SHP77 treated with DMSO at 0.1 percent for 48 hours (cell line): ENCODE results near the gene SOX11.

Source experiments
- DNase-seq: peaks from one replicate; lab custom pipeline; 2025; lab: John Stamatoyannopoulos, UW

Gene SOX11

DNA sequence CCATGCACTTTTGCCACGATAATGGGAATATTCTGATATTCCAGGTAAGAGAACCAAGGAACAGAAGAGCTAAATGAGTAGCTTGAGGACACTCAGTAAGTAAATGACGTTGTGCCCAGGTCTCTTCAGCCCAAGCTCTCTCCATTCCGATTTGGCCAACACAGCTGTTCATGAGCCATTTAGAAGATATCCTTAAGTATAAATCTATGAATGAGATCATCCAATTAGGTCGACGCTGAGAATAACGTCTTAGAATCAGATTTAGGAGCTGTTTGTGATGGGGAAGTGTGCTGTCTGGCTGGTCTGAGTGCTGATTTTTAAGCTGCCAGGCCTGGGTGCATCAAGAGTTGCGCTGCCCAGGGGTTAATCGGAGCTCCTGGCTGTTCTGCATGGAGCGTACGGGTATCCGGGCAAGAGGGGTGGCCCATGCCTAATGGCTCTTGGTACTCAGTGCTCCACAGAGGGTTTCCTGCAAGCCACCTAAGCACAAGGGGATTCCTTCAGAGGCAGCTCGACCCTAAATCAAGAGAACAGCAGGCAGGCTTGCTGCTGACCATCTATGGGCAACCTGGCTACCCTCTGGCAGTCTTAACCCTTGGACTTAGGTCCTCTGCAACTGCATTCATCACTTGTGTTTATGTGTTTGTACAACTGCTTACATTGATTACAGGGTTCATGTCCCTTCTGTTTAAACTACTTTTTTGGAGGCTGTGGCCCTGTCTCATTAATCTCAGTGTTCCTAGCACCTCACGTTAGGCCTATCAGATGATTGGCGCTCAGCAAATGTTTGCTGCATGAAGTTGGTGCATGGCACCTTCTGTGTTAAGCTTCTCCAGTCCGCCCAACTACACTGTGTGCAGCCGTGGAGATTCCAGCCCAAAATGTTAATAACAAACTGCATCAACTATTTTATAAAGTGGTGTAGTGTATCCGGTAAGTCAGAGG, 31.9 kb downstream of the SOX11 start:
- DNase-seq = no peak

DNA sequence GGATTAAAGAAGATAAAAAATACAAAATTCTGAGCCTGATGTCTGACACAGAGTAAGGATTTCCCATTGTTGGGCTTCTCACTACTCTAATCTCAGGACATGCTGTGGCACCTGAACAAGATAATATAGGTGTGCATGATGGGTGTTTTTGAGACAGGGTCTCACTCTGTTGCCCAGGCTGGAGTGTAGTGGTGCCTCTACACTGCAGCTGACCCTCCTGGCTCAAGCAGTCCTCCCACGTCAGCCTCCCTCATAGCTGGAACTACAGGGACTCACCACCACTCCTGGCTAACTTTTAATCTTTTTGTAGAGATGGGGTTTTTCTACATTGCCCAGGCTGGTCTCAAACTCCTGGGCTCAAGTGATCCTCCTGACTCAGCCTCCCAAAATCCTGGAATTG, 32.9 kb downstream of the SOX11 start:
- DNase-seq = no peak

DNA sequence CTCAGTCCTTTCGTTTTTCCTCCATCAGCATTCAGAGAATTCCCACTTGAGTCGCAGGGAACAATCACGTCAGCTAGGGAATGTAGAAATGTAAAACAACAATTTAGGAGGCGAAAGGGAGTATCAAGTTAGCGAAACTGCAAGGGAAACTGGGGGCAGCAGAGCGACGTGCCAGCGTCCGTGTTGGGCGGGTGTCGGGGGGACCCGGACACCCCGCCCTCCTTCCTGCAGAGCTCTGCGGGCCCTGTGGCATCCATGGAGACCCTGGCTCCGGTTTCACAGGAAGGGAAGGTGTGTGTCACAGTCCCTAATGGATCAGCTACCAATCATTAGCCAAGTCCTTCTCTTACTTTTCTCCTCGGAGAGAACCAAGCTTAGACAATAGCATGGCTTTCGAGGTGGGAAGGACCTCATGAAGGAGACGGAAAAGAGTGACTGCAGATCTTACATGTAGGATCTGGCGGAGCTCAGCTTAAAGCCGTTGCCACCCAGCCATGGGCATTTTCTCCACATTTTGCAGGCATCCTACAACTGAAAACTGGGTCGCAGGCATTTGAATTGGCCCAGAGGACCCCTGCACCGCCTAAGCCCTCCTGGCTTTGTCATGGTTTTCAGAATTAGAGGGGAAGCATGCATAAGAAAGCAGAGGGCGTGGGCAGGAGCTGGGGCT, 33.7 kb downstream of the SOX11 start:
- no peak for DNase-seq

DNA sequence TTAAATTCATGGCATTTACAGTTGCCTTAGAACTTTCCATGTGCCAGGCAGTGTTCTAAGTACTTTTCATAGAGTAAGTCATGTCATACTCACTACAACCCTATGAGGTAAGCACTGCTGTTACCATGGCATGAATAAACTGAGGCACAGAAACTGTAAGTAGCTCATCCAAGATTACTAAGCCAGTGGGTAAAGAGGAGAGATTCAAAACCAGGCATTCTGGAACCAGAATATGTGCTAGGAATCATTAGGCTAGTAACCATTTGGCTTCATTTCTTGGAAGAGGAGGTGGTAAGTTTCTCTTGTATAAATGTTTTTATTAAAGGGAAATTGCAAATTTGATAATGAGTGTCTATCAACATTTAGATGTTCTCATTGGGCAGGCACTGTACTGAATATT, 35.1 kb downstream of the SOX11 start:
- no peak for DNase-seq

DNA sequence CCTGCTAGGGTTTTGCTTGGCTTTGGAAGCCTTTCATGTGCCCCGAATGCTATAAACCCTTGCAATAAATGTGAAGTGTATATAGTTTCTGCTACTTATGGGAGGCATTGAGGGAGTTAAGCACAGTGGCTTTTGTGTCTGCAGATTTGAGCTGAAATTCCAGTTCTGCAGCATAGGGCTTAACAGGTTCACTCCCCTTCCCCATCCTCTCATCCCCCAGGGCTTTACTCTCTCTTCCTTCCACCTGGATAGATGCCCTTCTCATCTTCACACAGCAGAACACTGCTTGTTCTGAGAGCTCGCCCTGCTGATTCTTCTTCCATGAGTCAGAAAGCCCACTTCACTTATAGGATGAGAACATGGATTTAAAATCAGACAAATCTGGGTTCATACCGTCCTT, 37.2 kb downstream of the SOX11 start:
- no peak for DNase-seq

DNA sequence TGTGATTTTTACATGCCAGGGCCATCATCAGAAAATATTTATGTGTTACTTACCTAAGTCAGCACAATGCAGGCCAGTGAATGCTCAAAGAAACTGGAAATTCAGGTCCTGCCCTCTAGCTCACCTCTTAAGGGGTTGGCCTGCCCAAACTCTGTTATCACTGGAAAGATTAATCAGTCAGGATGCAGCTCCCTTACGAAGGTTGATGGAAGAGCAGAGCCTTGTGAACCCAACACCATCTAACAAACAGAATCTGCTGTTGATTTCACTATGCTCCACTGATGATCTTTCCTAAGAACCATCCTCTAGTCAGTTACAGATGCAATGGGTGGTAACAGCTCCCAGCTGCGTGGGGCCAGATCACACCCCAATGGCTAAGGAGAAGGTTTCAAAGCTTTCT, 38.2 kb downstream of the SOX11 start:
- DNase-seq = no peak

- no peak for DNase-seq
These were observed 42.8 kb downstream of the SOX11 start for GRCh38 chr2:5734859-5735520.

- no peak for DNase-seq
These were observed 43.3 kb downstream of the SOX11 start for GRCh38 chr2:5735521-5735861.

GRCh38 chr2:5736050-5736449, 43.9 kb downstream of the SOX11 start:
- no peak for DNase-seq

DNA sequence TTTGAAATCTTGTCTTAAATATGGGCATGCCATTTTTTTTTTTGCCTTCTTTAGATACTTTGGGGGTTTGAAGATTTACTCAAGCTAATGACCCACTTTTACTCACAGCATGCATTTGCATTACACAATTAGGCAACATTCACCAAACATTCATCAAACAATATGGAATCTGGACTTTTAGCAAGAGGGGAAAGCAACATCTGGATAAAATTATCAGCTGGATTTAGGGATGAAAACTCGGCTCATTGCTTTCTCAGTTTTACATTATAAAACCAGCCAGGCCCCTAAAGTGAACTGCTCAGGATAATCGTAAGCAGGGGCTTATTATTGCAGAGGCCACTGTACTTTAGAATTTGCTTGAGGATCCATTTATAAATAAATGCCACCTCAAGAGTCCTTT, 44.7 kb downstream of the SOX11 start:
- no peak for DNase-seq

GRCh38 chr2:5740053-5740452, 47.9 kb downstream of the SOX11 start:
- DNase-seq = no peak

GRCh38 chr2:5740817-5741216, 48.6 kb downstream of the SOX11 start:
- no peak for DNase-seq

- no peak for DNase-seq
These were observed 49.1 kb downstream of the SOX11 start for GRCh38 chr2:5741242-5741641.

DNA sequence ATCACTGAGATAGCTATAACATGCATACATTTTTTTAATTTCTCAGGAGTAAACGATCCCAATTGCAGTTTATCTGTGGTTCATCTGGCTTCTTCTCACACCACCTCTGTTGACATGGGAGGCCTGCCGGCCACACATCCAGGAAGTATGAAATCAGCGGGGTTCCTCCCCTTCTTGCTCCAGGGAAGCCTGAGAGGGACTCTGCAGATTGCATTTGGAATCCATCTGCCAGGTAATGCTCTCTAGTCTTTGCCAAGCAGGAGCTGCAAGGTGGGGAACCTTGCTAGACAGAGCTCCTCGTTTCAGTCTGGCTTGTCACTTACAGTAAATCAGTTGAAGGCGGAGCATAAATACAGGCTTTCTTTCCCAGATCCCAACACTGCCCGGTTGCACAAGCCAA, 49.9 kb downstream of the SOX11 start:
- no peak for DNase-seq

DNA sequence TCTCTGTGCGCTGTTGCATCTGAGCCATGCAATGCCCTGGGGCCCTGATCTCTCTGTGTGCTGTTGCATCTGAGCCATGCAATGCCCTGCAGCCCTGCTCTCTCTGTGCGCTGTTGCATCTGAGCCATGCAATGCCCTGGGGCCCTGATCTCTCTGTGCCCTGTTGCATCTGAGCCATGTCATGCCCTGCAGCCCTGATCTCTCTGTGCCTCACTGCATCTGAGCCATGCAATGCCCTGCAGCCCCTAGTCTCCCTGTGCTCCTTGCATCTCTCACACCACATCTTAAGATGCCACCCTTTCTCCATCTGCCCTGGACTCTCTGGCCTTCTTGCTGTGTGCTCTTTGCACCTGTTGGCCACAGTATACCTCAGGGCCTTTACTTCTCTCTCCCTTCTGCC, 56.2 kb downstream of the SOX11 start:
- DNase-seq = no peak

DNA sequence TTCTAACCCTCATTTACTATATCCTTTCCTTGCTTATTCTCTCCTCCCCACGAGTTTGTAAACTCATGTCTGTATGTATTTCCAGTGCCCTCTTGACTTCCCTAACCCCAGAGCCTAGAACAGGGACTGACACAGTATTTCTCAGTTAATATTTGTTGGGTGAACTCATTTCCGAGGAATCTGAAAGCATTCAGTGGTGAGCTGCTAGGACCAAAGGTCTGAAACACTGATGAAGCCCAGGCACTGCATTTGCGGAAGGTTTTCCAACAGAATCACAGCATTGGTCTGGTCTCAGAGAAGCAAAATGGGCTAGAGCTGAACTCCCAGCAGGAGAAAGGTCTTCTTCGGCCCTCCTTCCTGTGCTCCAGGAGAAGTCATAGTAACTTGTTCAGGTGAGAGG, 56.8 kb downstream of the SOX11 start:
- DNase-seq = no peak

DNA sequence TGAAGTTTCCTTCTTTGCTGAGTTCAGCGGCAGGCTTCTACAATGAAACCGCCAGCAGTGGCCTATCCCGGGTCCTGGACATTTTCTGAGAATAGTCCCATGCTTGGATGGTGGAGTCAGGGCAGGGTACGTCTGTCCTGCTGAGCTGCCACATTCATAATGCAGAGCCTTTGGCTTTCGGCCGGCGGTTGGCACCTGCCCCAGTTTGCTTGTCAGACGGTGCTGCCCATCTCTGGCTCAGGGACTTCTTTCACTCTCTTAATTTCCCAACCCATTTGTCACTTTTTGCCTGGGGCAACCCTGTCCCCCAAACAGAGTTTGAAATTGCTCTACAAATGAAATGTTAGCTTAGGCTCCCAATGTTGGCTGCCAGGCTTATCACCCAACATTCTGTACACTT, 57.2 kb downstream of the SOX11 start:
- no peak for DNase-seq
